A673 (cell line): ENCODE measurements around the gene CDH4.

ENCODE experiments used
- EZH2 ChIP-seq: fragments of 200-600 bp; sonication (generic); IDR thresholded peaks from 2 replicates; pipeline ENCODE4 v1.6.1; 2017; ENCODE audit warnings: borderline replicate concordance, low read depth, mild to moderate bottlenecking, mixed read lengths, antibody characterized with exemption, low read length; ENCODE audit not compliant: poor library complexity, severe bottlenecking
- TF ChIP-seq, protein P1 (sequence below): fragments of 300-800, 200-600 bp; sonication (generic); conservative IDR thresholded peaks from 2 replicates; pipeline ENCODE4 v1.5.1; 2017; ENCODE audit warnings: low read depth, mild to moderate bottlenecking, antibody characterized with exemption, low read length, moderate library complexity, mixed read lengths

DNA sequence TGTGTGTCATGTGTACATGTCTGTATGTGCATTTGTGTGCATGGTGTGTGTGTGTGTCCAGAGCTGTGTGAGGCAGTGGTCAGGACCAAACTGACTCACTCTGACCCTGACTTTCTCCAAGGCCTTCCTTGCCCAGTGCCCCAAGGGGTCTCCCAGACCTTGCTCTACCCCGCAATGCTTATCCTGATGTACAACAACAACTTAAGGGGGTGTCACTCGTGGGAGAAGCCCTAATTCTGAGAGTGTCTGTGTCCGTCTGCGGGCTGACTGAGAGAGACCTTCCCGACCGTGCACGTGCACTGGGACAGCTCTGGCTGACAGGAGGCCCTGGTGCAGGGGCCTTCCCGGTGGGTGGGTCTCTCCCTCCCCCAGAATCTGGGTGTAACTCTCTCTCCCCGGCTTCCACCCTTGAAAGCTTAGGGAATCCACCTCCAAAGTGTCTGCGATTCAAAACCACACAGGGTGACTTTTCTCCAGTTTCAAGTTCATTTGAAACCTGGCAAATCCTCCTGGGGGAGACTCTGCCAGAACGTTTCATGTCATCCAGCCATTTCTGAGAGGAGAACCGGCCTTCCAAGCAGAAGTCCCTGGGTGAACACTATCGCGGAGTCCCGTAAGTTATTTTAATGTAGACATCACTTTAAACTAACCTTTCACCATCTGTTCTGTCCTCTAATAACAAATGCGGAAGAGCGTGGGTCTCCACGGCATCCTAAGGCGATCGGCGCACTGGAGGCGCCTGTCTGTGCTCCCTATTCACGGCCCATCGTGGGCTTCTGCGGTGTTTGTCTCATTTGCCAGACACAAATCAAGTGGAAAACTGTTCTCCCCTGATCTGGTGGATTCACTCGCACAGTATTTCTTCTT lies 588.1 kb downstream of the CDH4 start:
- TF ChIP-seq, protein P1, sequence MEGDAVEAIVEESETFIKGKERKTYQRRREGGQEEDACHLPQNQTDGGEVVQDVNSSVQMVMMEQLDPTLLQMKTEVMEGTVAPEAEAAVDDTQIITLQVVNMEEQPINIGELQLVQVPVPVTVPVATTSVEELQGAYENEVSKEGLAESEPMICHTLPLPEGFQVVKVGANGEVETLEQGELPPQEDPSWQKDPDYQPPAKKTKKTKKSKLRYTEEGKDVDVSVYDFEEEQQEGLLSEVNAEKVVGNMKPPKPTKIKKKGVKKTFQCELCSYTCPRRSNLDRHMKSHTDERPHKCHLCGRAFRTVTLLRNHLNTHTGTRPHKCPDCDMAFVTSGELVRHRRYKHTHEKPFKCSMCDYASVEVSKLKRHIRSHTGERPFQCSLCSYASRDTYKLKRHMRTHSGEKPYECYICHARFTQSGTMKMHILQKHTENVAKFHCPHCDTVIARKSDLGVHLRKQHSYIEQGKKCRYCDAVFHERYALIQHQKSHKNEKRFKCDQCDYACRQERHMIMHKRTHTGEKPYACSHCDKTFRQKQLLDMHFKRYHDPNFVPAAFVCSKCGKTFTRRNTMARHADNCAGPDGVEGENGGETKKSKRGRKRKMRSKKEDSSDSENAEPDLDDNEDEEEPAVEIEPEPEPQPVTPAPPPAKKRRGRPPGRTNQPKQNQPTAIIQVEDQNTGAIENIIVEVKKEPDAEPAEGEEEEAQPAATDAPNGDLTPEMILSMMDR = no peak
- no peak for TF ChIP-seq EZH2
